Heart left ventricle (tissue), 16 donors: ENCODE data around the gene PLCB4. TPM values are rescaled to one million over a fixed set of nuclear protein-coding genes. Genes with fewer than 3 reads are reported as not detected.

Experiments used
- ATAC-seq, 4 donors: fragments of 200-7000 bp; cut with Tn5 transposase; one replicate each; pipeline ENCODE4 v1.9.1; 2020 to 2022; ENCODE audit warnings: moderate library complexity in 4 of 4, mild to moderate bottlenecking in 3 of 4, moderate number of reproducible peaks in 1 of 4
- DNase-seq, 5 donors: peaks; one replicate each; pipeline ENCODE4 v3.0.0-alpha.2; 2020
- H3K27ac ChIP-seq, 12 donors: fragments of 200-600 bp; sonication (generic) in 4 of 12; one replicate each; pipeline versions ENCODE4 v1.5.0 to v1.8.0; 2016 to 2022; ENCODE audit warnings: mild to moderate bottlenecking in 2 of 12
- H3K27me3 ChIP-seq, 9 donors: fragments of 200-600 bp; sonication (generic) in 2 of 9; one replicate each; pipeline versions ENCODE4 v1.5.1 to v1.8.0; 2016 to 2022; ENCODE audit warnings: mild to moderate bottlenecking in 3 of 9
- H3K36me3 ChIP-seq, 9 donors: fragments of 200-600 bp; sonication (generic) in 2 of 9; one replicate each; pipeline versions ENCODE4 v1.5.0 to v1.8.0; 2018 to 2022; ENCODE audit warnings: mild to moderate bottlenecking in 2 of 9
- H3K4me1 ChIP-seq, 12 donors: fragments of 200-600 bp; sonication (generic) in 4 of 12; one replicate each; pipeline versions ENCODE4 v1.5.0 to v1.8.0; 2016 to 2022; ENCODE audit warnings: mild to moderate bottlenecking in 3 of 12
- H3K4me3 ChIP-seq, 12 donors: fragments of 200-600 bp; sonication (generic) in 4 of 12; one replicate each; pipeline versions ENCODE4 v1.5.0 to v1.8.0; 2017 to 2022; ENCODE audit warnings: mild to moderate bottlenecking in 9 of 12, moderate library complexity in 4 of 12
- H3K9me3 ChIP-seq, 12 donors: fragments of 200-600 bp; sonication (generic) in 4 of 12; one replicate each; pipeline versions ENCODE4 v1.5.0 to v1.8.0; 2016 to 2022; ENCODE audit warnings: mild to moderate bottlenecking in 1 of 12
- POLR2A ChIP-seq, 2 donors: fragments of 450-650 bp; IDR thresholded peaks; one replicate each; pipeline ENCODE4 v1.6.1; 2017; ENCODE audit warnings: antibody characterized with exemption in 2 of 2, mild to moderate bottlenecking in 2 of 2, moderate library complexity in 2 of 2
- WGBS, 4 donors: extraction: QIAGEN DNeasy Blood & Tissue Kit in 2 of 4; methylation state at CpG; one replicate each; pipeline versions ENCODE4 v1.1.5 to v1.1.7; 2013 to 2018; 5-methylcytosine and 5-hydroxymethylcytosine counted together
- intact Hi-C, 10 donors: fragments of 100-400 bp; cut with DNase I; formaldehyde crosslinking; loops; one replicate each; pipeline versions ENCODE4 v1.11.1 to v1.14.2; 2022
- polyA plus RNA-seq, 2 donors: library from polyadenylated mRNA; stranded (reverse); fragments of 200-250 nt; gene quantifications; one replicate each; pipeline ENCODE4 v1.2.3, GENCODE V29; 2013
- total RNA-seq, 9 donors: library from RNA; depleted of rRNA in 2 of 9; stranded (reverse); fragments of >200 nt in 2 of 9; fragmentation: NEBNext Ultra II Directional in 3 of 9; extraction: Animal tissue kit (Norgen Biotek cat#: 25700) in 3 of 9; gene quantifications; one replicate each; pipeline versions ENCODE4 v1.1.0 to v1.2.4, GENCODE V29; 2016 to 2023
- TF ChIP-seq, protein P1 (sequence below), 12 donors: fragments of 200-600 bp; sonication (generic) in 4 of 12; IDR thresholded peaks; one replicate each; pipeline versions ENCODE4 v1.5.0 to v1.8.0; 2018 to 2022; ENCODE audit warnings: antibody characterized with exemption in 12 of 12, mild to moderate bottlenecking in 5 of 12
- donor health status: ischemic (EF 13 %, LVEDD 7.1; RV severe dilation, severe dysfunction).
- donor health status: healthy with polysubstance abuse.
- donor health status: DM: no; HTN: yes; CAD: no.
- donor health status: DM: no; HTN: no; CAD: no.
- donor health status: ischemic (EF 25% LVEDD 6.9; RV normal size, moderate dysfunction).
- donor health status: ischemic (EF 25% LVEDD 5.7; RV mildly dilated, moderate dysfunction).
- donor health status: healthy.
- donor health status: DM: yes; HTN: yes; CAD: no.
- donor health status: ischemic (EF 35%, LVEDD 5.7; RV mildly dilated, moderate dysfunction).
- donor health status: nonischemic (EF 11% LVEDD 7.7; RV severe dilation, severe dysfunction).
- donor health status: DM: yes; HTN: yes; CAD: no.
- donor health status: PGD.
- donor health status: ischemic (EF 29% LVEDD 5.4; RV normal size, mild dysfunction).
- donor health status: nonischemic (EF 23%, LVEDD 6.1; RV moderate dilation, normal function).

Gene PLCB4
- total and polyA plus RNA-seq, 11 donors = 8.4 to 31.8 (median 18.5) TPM

DNA sequence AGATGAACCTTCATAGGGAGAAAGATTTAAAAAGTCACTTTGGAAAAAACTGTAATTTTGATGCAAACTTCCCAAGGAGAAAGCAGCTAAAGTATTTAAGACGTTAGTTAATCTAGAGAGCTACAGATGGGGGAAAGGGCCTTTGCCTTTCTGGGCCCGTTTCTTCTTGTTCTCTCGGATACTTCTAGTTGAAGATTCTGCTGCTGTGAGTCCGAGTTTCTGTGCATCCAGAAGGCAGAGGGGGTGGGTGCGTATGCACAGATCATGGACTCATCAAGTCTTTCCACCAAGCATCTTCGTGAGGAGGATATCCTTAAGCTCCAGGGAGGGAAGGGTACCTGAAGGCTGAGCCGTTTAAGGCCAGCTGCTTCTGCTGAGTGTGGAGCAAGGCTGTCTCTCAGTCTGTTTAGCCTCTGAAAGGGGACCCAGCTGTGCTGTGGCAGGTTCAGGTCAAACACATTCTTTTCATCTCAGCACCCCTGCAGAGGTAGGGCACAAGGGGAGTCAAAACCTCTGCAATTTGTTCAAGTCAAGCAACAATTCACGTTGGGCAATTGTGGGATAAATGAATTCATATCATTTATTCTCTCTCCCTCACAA lies 449.8 kb downstream of the PLCB4 start:
- no peaks in the 10 kb centered on the region for H3K9me3 ChIP-seq
- DNase-seq = no peak
- TF ChIP-seq, protein P1, sequence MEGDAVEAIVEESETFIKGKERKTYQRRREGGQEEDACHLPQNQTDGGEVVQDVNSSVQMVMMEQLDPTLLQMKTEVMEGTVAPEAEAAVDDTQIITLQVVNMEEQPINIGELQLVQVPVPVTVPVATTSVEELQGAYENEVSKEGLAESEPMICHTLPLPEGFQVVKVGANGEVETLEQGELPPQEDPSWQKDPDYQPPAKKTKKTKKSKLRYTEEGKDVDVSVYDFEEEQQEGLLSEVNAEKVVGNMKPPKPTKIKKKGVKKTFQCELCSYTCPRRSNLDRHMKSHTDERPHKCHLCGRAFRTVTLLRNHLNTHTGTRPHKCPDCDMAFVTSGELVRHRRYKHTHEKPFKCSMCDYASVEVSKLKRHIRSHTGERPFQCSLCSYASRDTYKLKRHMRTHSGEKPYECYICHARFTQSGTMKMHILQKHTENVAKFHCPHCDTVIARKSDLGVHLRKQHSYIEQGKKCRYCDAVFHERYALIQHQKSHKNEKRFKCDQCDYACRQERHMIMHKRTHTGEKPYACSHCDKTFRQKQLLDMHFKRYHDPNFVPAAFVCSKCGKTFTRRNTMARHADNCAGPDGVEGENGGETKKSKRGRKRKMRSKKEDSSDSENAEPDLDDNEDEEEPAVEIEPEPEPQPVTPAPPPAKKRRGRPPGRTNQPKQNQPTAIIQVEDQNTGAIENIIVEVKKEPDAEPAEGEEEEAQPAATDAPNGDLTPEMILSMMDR (IDR thresholded peaks at IDR 0.05) = no peak
- no peak for TF ChIP-seq POLR2A (IDR thresholded peaks at IDR 0.05)
- no peak overlapping the region for H3K27ac ChIP-seq
- intact Hi-C loops = loop anchor here in 1 of 10 donors (1.0 kb wide), 1 partner anchor 19 kb away; no protein-coding TSS in a partner anchor
- peaks cover 4 to 81% (median 42%) of the 10 kb centered on the region in 9 donors for H3K27me3 ChIP-seq
- ATAC-seq = no peak
- no peaks in the 10 kb centered on the region for H3K36me3 ChIP-seq
- H3K4me1 ChIP-seq = peaks cover 0 to 30% (median 19%) of the 10 kb centered on the region in 12 donors
- 23 to 41% (median 30%) methylated on average over 8 of the region's 8 CpGs for WGBS, 4 donors
- no peak overlapping the region for H3K4me3 ChIP-seq

DNA sequence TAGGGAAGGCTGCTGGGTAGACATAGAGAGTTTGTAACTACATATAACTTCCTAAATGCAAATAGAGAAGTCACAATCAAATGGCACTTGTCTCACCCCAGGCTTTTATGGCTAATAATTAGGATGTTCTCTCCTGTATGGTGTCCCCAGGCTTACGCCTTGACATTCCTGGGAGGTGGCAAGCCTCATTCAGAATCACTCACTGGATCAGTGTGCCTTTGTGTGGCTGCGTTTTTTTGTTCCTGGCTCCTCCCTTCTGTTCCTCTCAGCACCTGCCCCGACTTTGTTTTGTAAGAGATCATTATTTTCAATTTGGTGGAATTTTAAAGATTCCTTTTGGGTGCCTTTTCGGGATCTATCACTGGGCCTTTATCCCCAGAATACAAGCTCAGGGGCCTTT lies 451.2 kb downstream of the PLCB4 start:
- TF ChIP-seq POLR2A (IDR thresholded peaks at IDR 0.05) = no peak
- TF ChIP-seq, protein P1 (IDR thresholded peaks at IDR 0.05) = no peak
- Histone ChIP-seq H3K27me3 (peaks cover 4 to 67% (median 36%) of the 10 kb centered on the region in 9 donors), H3K4me3 (no peak overlapping the region), H3K36me3 (no peaks in the 10 kb centered on the region), H3K4me1 (peaks cover 0 to 20% (median 13%) of the 10 kb centered on the region in 12 donors), H3K27ac (no peak overlapping the region), H3K9me3 (no peaks in the 10 kb centered on the region)
- 70 to 82% (median 74%) methylated on average over 4 of the region's 4 CpGs for WGBS, 4 donors
- no peak for DNase-seq
- ATAC-seq = no peak
- intact Hi-C loops = no loop called here

DNA sequence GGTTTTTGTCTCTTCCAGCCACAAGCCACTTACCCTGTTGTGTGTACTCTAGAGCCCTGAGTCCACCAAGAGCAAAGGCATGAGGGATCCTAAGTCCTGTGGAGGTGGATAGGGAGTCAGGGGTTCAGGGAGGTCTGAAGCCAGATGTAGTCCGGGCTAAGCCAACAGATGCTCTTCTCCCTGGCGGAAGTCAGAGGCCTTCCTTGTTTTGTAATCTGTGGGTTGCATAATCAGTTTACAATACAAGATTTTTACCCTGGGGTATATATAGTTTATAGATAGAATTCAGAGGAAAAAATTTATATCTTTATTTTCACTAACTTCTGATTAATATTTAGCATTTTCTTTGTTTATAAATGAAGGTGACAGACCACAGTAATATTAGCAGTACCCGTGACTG lies 454.7 kb downstream of the PLCB4 start:
- Histone ChIP-seq H3K36me3 (no peaks in the 10 kb centered on the region), H3K4me3 (no peak overlapping the region), H3K4me1 (no peaks in the 10 kb centered on the region), H3K9me3 (no peaks in the 10 kb centered on the region), H3K27ac (no peak overlapping the region), H3K27me3 (peaks cover 0 to 38% (median 13%) of the 10 kb centered on the region in 9 donors)
- DNase-seq = no peak
- ATAC-seq = no peak
- WGBS, 4 donors = 67 to 86% (median 74%) methylated on average over 3 of the region's 3 CpGs
- TF ChIP-seq, protein P1 (IDR thresholded peaks at IDR 0.05) = no peak
- TF ChIP-seq POLR2A (IDR thresholded peaks at IDR 0.05) = no peak
- intact Hi-C loops = no loop called here
